ENCODE measurements around the gene CSNK1E.

The CSNK1E gene

DNA sequence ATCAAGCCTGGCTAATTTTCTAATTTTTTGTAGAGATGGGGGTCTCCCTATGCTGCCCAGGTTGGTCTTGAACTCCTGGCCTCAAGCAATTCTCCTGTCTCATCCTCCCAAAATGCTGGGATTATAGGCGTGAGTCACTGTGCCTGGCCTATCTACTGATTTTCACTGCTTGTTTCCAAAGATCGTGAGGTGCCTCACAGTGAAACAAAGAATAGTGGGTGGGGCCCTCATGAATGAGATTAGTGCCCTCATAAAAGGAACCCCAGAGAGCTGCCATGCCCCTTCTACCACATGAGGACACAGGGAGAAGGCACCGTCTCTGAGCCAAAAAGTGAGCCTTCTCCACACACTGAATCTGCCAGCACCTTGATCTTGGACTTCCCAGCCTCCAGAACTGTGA, 67.9 kb downstream of the CSNK1E start:
- DNase-seq: no peak

DNA sequence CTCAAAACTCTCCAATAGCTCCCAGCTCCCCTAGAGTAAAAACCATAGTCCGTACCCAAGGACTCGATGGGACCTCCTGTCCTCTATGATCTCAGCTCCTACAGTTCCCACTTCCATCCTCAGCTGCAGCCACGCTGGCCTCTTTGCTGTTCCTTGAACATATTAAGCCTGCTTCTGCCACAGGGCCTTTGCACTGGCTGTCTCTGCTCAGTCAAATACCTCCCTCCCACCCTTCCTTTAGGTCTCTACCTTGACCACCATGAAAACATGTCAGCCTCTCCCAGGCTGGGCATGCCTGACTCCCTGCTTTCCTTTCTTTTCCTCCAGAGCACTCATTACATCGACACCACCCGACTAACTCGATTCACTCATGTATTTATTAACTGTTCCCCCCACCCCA, 69.0 kb downstream of the CSNK1E start:
- no peak for DNase-seq

DNA sequence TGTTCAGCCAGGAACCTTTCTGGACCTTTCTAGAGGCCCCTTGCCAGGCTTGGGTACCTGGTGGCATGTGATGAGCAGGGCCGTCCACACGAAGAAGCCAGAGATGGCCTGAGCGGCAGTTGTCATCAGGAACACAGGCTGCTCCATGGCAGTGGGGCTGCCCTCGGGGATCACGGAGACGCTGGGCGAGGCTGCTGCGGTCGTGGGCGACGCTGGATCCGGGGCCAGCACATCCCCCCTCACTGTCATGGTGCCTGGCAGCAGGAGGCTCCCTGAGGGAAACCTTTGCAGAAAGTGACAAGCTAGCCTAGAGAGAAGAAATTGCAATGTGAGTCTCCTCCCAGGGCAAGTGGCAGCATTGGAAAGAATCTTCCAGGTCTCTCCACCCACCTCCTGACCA, 69.5 kb downstream of the CSNK1E start:
- DNase-seq: no peak

DNA sequence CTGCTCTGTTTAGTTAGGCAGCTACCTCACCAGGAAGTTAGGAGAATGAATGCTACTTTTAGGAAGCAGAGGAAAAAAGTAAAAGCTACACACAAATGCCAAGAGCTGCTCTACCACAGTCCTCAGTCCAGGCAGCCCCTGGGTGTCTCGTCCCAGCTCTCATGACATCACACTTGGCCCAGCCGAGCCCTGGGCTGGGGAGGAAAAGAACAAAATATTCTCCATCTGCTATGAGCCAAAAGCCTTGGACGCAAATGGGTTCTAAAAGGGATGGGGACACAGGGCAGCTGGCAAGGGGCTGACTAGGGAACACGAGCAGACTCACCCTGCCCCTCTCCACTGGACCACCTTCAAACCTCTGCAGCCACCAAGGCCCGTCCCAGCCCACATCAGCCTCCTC, 70.5 kb downstream of the CSNK1E start:
- DNase-seq: no peak

DNA sequence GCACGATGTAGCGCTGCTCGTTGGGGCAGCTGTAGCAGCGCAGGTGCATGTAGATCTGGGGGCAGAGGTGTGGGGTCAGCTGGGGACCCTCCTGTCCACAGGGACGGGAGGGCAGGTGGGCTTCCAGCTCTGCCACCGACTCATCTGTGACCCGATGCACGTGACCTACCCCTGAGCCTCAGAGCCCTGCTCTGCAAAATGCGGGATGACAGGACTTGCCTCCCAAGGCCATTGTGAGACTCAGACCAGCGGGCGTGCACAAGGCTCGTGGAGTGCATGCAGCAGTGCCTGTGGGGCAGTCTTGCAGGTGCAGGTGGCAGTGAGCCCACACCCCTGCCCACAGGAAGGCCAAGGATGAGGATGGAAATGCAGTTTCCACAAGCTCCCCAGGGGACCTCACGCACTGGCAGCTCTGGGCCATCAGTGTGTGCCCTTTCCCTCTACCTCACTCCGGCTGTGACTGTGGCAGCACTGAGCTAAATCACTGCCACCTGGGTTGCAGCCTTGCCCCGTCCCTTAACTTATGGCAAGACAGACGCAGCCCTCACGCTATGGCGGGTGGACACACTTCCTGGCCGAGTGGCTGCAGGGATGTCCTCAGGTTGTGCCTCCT, 71.1 kb downstream of the CSNK1E start:
- DNase-seq: no peak

DNA sequence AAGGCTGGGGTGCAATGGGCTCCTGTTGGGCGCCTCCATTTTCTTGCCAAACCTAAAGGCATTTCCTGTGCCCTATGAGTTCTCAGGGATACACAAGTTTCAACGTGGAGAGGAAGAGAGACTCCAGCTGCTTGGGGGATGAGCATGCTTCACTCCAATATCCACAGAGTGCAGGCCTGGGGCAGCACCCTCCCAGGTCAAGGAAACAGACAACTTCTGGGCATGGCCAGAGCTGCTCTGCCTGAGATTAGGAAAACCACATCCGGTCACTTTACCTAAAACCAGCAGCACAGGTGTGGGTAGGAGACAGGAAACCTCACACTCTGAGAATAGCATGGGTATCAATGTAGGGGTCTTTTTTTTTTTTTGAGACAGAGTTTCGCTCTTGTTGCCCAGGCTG, 73.1 kb downstream of the CSNK1E start:
- peak; percentile 46 for DNase-seq

DNA sequence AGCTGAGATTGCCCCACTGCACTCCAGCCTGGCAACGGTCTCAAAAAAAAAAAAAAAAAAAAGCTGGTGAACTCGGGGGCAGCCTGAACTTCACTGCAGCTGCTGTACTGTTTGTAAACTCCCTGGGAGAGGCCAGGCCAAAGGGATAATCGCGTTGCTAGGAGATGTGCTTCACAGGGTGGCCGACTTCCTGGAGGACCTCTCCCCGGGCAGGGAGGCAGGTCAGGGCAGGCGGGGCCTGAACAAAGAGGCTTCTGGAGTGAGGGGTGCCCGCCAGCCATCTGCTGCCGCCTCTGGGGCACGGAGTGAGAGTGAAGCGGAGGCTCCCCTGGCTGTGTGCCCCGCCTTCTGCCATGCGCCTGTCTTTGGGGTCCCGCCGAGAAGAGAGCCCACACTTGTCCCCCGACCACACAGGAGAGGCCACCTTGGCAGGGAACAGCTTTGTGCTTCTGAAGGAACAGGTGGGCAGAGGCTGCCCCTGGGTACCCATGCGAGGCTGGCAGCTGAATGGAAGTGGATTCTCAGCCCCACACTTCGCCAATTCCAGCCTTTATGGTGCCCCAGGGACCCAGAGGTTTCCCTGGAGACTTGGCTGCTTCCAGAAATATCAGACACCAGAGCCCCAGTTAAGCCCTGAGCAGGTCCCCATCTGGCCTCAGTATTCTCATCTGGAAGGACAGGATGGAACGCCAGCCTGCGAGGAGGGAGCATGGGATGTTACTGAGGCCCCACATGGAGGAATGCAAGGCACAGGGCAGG, 74.0 kb downstream of the CSNK1E start:
- peak; percentile 99 for DNase-seq

DNA sequence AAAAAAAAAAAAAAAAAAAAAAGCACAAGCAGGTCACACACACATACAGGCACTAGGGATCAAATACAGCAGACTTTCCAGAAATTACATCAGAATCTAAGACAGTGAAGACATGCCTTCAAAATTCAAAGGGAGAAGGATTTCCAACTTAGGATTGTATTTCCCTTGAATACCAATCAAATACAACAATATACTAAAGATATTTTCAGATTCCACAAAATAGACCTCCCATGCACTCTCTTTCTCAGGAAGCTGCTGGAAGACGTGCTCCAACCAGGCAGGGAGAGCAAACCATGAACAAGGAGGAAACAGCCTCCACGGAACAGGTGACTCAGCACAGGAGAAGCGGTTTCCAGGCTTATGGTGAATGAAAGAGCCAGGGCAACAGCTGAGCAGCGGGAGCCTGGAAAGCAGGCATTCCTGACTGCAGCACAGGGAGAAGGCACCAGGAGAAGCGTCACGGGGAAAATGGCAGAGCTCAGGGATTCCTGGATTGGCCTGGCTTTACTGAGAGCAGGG, 76.4 kb downstream of the CSNK1E start:
- peak; percentile 83 for DNase-seq
